GM12801 (cell line): ENCODE measurements around the gene ETV6.

Source experiments
- CTCF ChIP-seq: IDR thresholded peaks from one replicate; pipeline ENCODE4 v1.5.1; 2011; ENCODE audit warnings: control low read depth; ENCODE audit not compliant: insufficient read length; ENCODE audit errors: extremely low read depth

ETV6 gene

GRCh38 chr12:11697670-11698387, 48.4 kb downstream of the ETV6 start:
- no peak for TF ChIP-seq CTCF

GRCh38 chr12:11698729-11699128, 49.3 kb downstream of the ETV6 start:
- no peak for TF ChIP-seq CTCF

GRCh38 chr12:11701433-11701832, 52.0 kb downstream of the ETV6 start:
- no peak for TF ChIP-seq CTCF

GRCh38 chr12:11702959-11703358, 53.5 kb downstream of the ETV6 start:
- TF ChIP-seq CTCF, result no peak

- no peak for TF ChIP-seq CTCF
Observed at GRCh38 chr12:11703378-11703777, 53.9 kb downstream of the ETV6 start.

GRCh38 chr12:11704089-11704488, 54.6 kb downstream of the ETV6 start:
- no peak for TF ChIP-seq CTCF

- TF ChIP-seq CTCF, result no peak
Observed at GRCh38 chr12:11705010-11705409, 55.5 kb downstream of the ETV6 start.
